IMR-90 (cell line): ENCODE measurements around the gene ASB6. TPM values are rescaled to one million over a fixed set of nuclear protein-coding genes. Genes with fewer than 3 reads are reported as not detected.

Experiments
- ATAC-seq: fragments of 200-7000 bp; cut with Tn5 transposase; 2 replicates; pipeline ENCODE4 v1.9.1; 2020; ENCODE audit warnings: low read depth, mild to moderate bottlenecking, moderate library complexity
- BruUV-seq: library from RNA; stranded (reverse); fragments of 400-500 nt; replicated peaks from 2 replicates; lab custom pipeline; 2021; lab: Mats Ljungman, UMichigan
- CTCF ChIA-PET: fragments of 300-600 bp; formaldehyde crosslinking; extraction: SDS; loops from one replicate; lab custom pipeline; 2021; ENCODE audit warnings: antibody characterized with exemption; lab: Yijun Ruan, JAX
- POLR2A ChIA-PET: fragments of 300-600 bp; sonication (Branson Sonifier 250); formaldehyde crosslinking; loops from one replicate; lab custom pipeline; 2022; ENCODE audit warnings: antibody characterized with exemption; ENCODE audit not compliant: unreplicated experiment; lab: Charles Lee
- DNase-seq: peaks from one replicate; pipeline ENCODE4 v3.0.0; 2013
- H2AFZ ChIP-seq: replicated peaks from 2 replicates; pipeline ENCODE3; 2013; ENCODE audit warnings: low read length, mild to moderate bottlenecking; ENCODE audit not compliant: poor library complexity
- H2AK5ac ChIP-seq: 2 replicates; pipeline ENCODE4 v1.6.1; 2013; ENCODE audit warnings: low read depth, low read length, inconsistent platforms
- H2AK9ac ChIP-seq: replicated peaks from 2 replicates; pipeline ENCODE3; 2013; ENCODE audit warnings: mild to moderate bottlenecking, low read depth, low read length, moderate library complexity; ENCODE audit not compliant: poor library complexity
- H2BK120ac ChIP-seq: 2 replicates; pipeline ENCODE4 v1.6.1; 2013; ENCODE audit warnings: low read depth, low read length, inconsistent platforms
- H2BK15ac ChIP-seq: 3 replicates; pipeline ENCODE4 v1.6.1; 2013; ENCODE audit warnings: low read depth, low read length, inconsistent platforms
- H2BK20ac ChIP-seq: 2 replicates; pipeline ENCODE4 v1.6.1; 2013; ENCODE audit warnings: low read depth, mild to moderate bottlenecking, inconsistent platforms, low read length, moderate library complexity
- H2BK5ac ChIP-seq: 2 replicates; pipeline ENCODE4 v1.6.1; 2013; ENCODE audit warnings: mild to moderate bottlenecking, low read depth, low read length, inconsistent platforms; ENCODE audit not compliant: poor library complexity, severe bottlenecking
- H3K14ac ChIP-seq: replicated peaks from 2 replicates; pipeline ENCODE4 v1.6.1; 2013; ENCODE audit warnings: low read depth, low read length, inconsistent platforms
- H3K18ac ChIP-seq: 2 replicates; pipeline ENCODE4 v1.6.1; 2013; ENCODE audit warnings: low read depth, low read length, control low read depth
- H3K23ac ChIP-seq: 2 replicates; pipeline ENCODE4 v1.6.1; 2013; ENCODE audit warnings: low read depth, low read length, inconsistent platforms
- H3K27ac ChIP-seq: 2 replicates; pipeline ENCODE4 v1.5.1; 2013; ENCODE audit warnings: mild to moderate bottlenecking, control low read depth, low read length; ENCODE audit not compliant: insufficient read depth
- H3K27me3 ChIP-seq: 2 replicates; pipeline ENCODE4 v1.6.1; 2013; ENCODE audit warnings: low read length; ENCODE audit not compliant: control insufficient read depth, insufficient read depth
- H3K36me3 ChIP-seq: 2 replicates; pipeline ENCODE4 v1.6.1; 2013; ENCODE audit warnings: low read length, mixed read lengths; ENCODE audit not compliant: control insufficient read depth, insufficient read depth
- H3K4ac ChIP-seq: 2 replicates; pipeline ENCODE4 v1.6.1; 2013; ENCODE audit warnings: low read depth, low read length, inconsistent platforms
- H3K4me1 ChIP-seq: 2 replicates; pipeline ENCODE4 v1.6.1; 2013; ENCODE audit warnings: low read length, mixed read lengths; ENCODE audit not compliant: control insufficient read depth, insufficient read depth
- H3K4me2 ChIP-seq: 2 replicates; pipeline ENCODE4 v1.6.1; 2013; ENCODE audit warnings: low read depth, mild to moderate bottlenecking, control low read depth, low read length, moderate library complexity
- H3K4me3 ChIP-seq: 2 replicates; pipeline ENCODE4 v1.5.1; 2013; ENCODE audit warnings: low read depth, mild to moderate bottlenecking, control low read depth, low read length, moderate library complexity; ENCODE audit not compliant: insufficient read depth
- H3K56ac ChIP-seq: 2 replicates; pipeline ENCODE4 v1.6.1; 2013; ENCODE audit warnings: low read length, inconsistent platforms; ENCODE audit not compliant: insufficient read depth; ENCODE audit errors: extremely low read depth
- H3K79me1 ChIP-seq, 2 experiments: 2 replicates each; pipeline ENCODE4 v1.6.1; 2013; ENCODE audit warnings: low read length in 2 of 2, inconsistent platforms in 1 of 2, low read depth in 1 of 2
- H3K9ac ChIP-seq: 2 replicates; pipeline ENCODE4 v1.6.1; 2013; ENCODE audit warnings: low read depth, low read length, control low read depth
- H3K9me1 ChIP-seq: 2 replicates; pipeline ENCODE4 v1.6.1; 2013; ENCODE audit warnings: low read length, inconsistent platforms; ENCODE audit not compliant: insufficient read depth
- H3K9me3 ChIP-seq: 2 replicates; pipeline ENCODE4 v1.6.1; 2013; ENCODE audit warnings: low read length; ENCODE audit not compliant: control insufficient read depth, insufficient read depth
- H4K20me1 ChIP-seq: 2 replicates; pipeline ENCODE4 v1.6.1; 2013; ENCODE audit warnings: low read length, inconsistent platforms; ENCODE audit not compliant: insufficient read depth
- H4K5ac ChIP-seq: 2 replicates; pipeline ENCODE4 v1.6.1; 2013; ENCODE audit warnings: mild to moderate bottlenecking, low read depth, low read length, control low read depth
- H4K8ac ChIP-seq, 2 experiments: 2 replicates each; pipeline ENCODE4 v1.6.1; 2013; ENCODE audit warnings: low read depth in 2 of 2, low read length in 2 of 2, control low read depth in 1 of 2, inconsistent platforms in 1 of 2
- H4K91ac ChIP-seq: 2 replicates; pipeline ENCODE4 v1.6.1; 2013; ENCODE audit warnings: low read depth, low read length, inconsistent platforms; ENCODE audit not compliant: insufficient read depth
- BHLHE40 ChIP-seq: fragments of 150-350 bp; IDR thresholded peaks from 2 replicates; pipeline ENCODE4 v1.6.1; 2016; ENCODE audit warnings: mild to moderate bottlenecking, low read depth, low read length
- CEBPB ChIP-seq: IDR thresholded peaks from 2 replicates; pipeline ENCODE4 v1.6.1; 2012; ENCODE audit warnings: low read depth, low read length, improper control_type of control experiment
- CHD1 ChIP-seq: IDR thresholded peaks from 2 replicates; pipeline ENCODE4 v1.6.1; 2012; ENCODE audit warnings: low read depth, low read length, improper control_type of control experiment
- CTCF ChIP-seq: conservative IDR thresholded peaks from 2 replicates; pipeline ENCODE4 v1.5.1; 2012; ENCODE audit warnings: mild to moderate bottlenecking, low read depth, low read length, improper control_type of control experiment
- FOS ChIP-seq: fragments of 150-350 bp; IDR thresholded peaks from 2 replicates; pipeline ENCODE4 v1.6.1; 2016; ENCODE audit warnings: low read depth, low read length
- MAFK ChIP-seq: IDR thresholded peaks from 2 replicates; pipeline ENCODE4 v1.6.1; 2012; ENCODE audit warnings: low read depth, low read length, improper control_type of control experiment
- MAZ ChIP-seq: IDR thresholded peaks from 2 replicates; pipeline ENCODE4 v1.6.1; 2012; ENCODE audit warnings: low read depth, mild to moderate bottlenecking, low read length, improper control_type of control experiment, moderate library complexity, borderline replicate concordance
- MXI1 ChIP-seq: IDR thresholded peaks from 2 replicates; pipeline ENCODE4 v1.6.1; 2012; ENCODE audit warnings: low read depth, mild to moderate bottlenecking, low read length, moderate library complexity, borderline replicate concordance
- NFE2L2 ChIP-seq: fragments of 150-350 bp; IDR thresholded peaks from 2 replicates; pipeline ENCODE4 v1.6.1; 2016; ENCODE audit warnings: low read depth, mild to moderate bottlenecking, low read length
- POLR2A ChIP-seq: IDR thresholded peaks from 2 replicates; pipeline ENCODE4 v1.6.1; 2012; ENCODE audit warnings: mild to moderate bottlenecking, low read depth, low read length
- RAD21 ChIP-seq: IDR thresholded peaks from 2 replicates; pipeline ENCODE4 v1.6.1; 2012; ENCODE audit warnings: low read length, improper control_type of control experiment
- RCOR1 ChIP-seq: IDR thresholded peaks from 2 replicates; pipeline ENCODE4 v1.6.1; 2012; ENCODE audit warnings: mild to moderate bottlenecking, low read length, improper control_type of control experiment; ENCODE audit not compliant: insufficient replicate concordance
- RFX5 ChIP-seq: IDR thresholded peaks from 2 replicates; pipeline ENCODE4 v1.8.0; 2012; ENCODE audit warnings: low read depth, mild to moderate bottlenecking, low read length, moderate library complexity
- SMC3 ChIP-seq: fragments of 150-350 bp; IDR thresholded peaks from 2 replicates; pipeline ENCODE4 v1.6.1; 2016; ENCODE audit warnings: low read depth, mild to moderate bottlenecking, antibody characterized with exemption, low read length, moderate library complexity
- USF2 ChIP-seq: fragments of 150-350 bp; IDR thresholded peaks from 2 replicates; pipeline ENCODE4 v1.6.1; 2017; ENCODE audit warnings: mild to moderate bottlenecking, antibody characterized with exemption, low read length, low read depth
- WGBS, 2 experiments: methylation state at CpG; one replicate each; pipeline versions ENCODE4 v1.1.5 to v1.1.7; 2013; ENCODE audit warnings: missing lambda C conversion rate in 2 of 2; ENCODE audit not compliant: insufficient read length in 1 of 2; ENCODE audit errors: extremely low coverage in 2 of 2; 5-methylcytosine and 5-hydroxymethylcytosine counted together
- dilution Hi-C: fragments of 300-500 bp; cut with HindIII; formaldehyde crosslinking; loops from one replicate; pipeline ENCODE4 v1.14.3; 2018; ENCODE audit warnings: low sequenced_read_pairs; ENCODE audit not compliant: unreplicated experiment
- in situ Hi-C: fragments of 300-500 bp; cut with MboI; formaldehyde crosslinking; loops from 3 replicates; pipeline ENCODE4 v1.14.3; 2019; ENCODE audit warnings: low sequenced_read_pairs, inconsistent platforms, mixed read lengths
- intact Hi-C: fragments of 100-400 bp; cut with micrococcal nuclease; formaldehyde crosslinking; loops from 2 replicates; pipeline ENCODE4 v1.10.0; 2022
- polyA plus RNA-seq, 3 experiments: library from polyadenylated mRNA; depleted of rRNA; stranded (reverse); fragments of >200 nt; gene quantifications; 2 replicates each; pipeline ENCODE4 v1.2.3, GENCODE V29; 2012; ENCODE audit warnings: low replicate concordance in 1 of 3
- total RNA-seq: library from RNA; depleted of rRNA; stranded (reverse); fragments of >200 nt; gene quantifications from 2 replicates; pipeline ENCODE4 v1.2.3, GENCODE V29; 2012
- TF ChIP-seq, protein P1 (sequence below): fragments of 150-350 bp; IDR thresholded peaks from 2 replicates; pipeline ENCODE4 v1.6.1; 2016; ENCODE audit warnings: low read depth, mild to moderate bottlenecking, low read length, moderate library complexity, borderline replicate concordance

Gene ASB6
- total and polyA plus RNA-seq, 2 of the 4 experiments (the other 2 are of a cell fraction), result 9.7 to 28.9 TPM

- Histone ChIP-seq H4K8ac (0 out of 4 replicates have a peak overlapping the region, but pooled peaks of 1 of the 2 experiments have one; percentile 40), H3K4me2 (no peak overlapping the region), H3K4me3 (no peak overlapping the region), H3K9me1 (peaks cover 14% of the 10 kb centered on the region), H3K79me1 (peaks cover 5 to 11% of the 10 kb centered on the region in 2 experiments; a peak in 3 of 4 replicates), H2BK20ac (0 out of 2 replicates have a peak overlapping the region, but pooled peaks have one; percentile 63), H4K91ac (no peak overlapping the region), H3K36me3 (no peaks in the 10 kb centered on the region), H4K5ac (no peak overlapping the region), H3K23ac (0 out of 2 replicates have a peak overlapping the region, but pooled peaks have one; percentile 51), H3K9ac (no peak overlapping the region), H3K14ac (no peak overlapping the region), H2BK120ac (peak overlapping the region; percentile 32; the same call in 1 of the 2 replicates), H3K4ac (0 out of 2 replicates have a peak overlapping the region, but pooled peaks have one; percentile 33), H2BK15ac (0 out of 3 replicates have a peak overlapping the region, but pooled peaks have one; percentile 40), H3K27me3 (no peaks in the 10 kb centered on the region), H4K20me1 (no peaks in the 10 kb centered on the region), H3K27ac (no peak overlapping the region), H2BK5ac (no peak overlapping the region), H3K4me1 (peaks cover 20% of the 10 kb centered on the region), H2AK9ac (no peak overlapping the region), H3K9me3 (no peaks in the 10 kb centered on the region), H2AFZ (no peak overlapping the region), H3K18ac (no peak overlapping the region), H2AK5ac (peak overlapping the region; percentile 39; the same call in 1 of the 2 replicates), H3K56ac (no peak overlapping the region)
- 69% methylated on average over 2 of the region's 7 CpGs; no CpG with 5 or more reads in 1 of the 2 experiments for WGBS, 2 experiments
- POLR2A ChIA-PET, result no interaction called here
- ATAC-seq, result no peak
- intact Hi-C loops, result no loop called here
- no peak for DNase-seq
- in situ Hi-C loops, result no loop called here
- TF ChIP-seq, protein P1, sequence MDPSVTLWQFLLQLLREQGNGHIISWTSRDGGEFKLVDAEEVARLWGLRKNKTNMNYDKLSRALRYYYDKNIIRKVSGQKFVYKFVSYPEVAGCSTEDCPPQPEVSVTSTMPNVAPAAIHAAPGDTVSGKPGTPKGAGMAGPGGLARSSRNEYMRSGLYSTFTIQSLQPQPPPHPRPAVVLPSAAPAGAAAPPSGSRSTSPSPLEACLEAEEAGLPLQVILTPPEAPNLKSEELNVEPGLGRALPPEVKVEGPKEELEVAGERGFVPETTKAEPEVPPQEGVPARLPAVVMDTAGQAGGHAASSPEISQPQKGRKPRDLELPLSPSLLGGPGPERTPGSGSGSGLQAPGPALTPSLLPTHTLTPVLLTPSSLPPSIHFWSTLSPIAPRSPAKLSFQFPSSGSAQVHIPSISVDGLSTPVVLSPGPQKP, result no peak
- no peak for TF ChIP-seq CHD1
- no peak for TF ChIP-seq MXI1
- TF ChIP-seq CEBPB, result no peak
- no peak for TF ChIP-seq RCOR1
- TF ChIP-seq BHLHE40, result no peak
- TF ChIP-seq CTCF, result no peak
- TF ChIP-seq SMC3, result no peak
- TF ChIP-seq USF2, result no peak
- no peak for TF ChIP-seq RAD21
- TF ChIP-seq RFX5, result no peak
- no peak for TF ChIP-seq NFE2L2
- TF ChIP-seq MAZ, result no peak
- TF ChIP-seq MAFK, result no peak
- no peak for TF ChIP-seq POLR2A
- no peak for TF ChIP-seq FOS
- dilution Hi-C loops, result no loop called here
- CTCF ChIA-PET, result no interaction called here
- no TSS peak for BruUV-seq
These were observed 47.3 kb downstream of the ASB6 start for GRCh38 chr9:129594632-129595031.
